IMR-90 (cell line): Measurements from ENCODE around the gene KRT8. TPM values are rescaled to one million over a fixed set of nuclear protein-coding genes. Genes with fewer than 3 reads are reported as not detected.
A peak's percentile ranks its signal among the peaks of the same experiment; 100 is the strongest.

Experiments
- ATAC-seq: fragments of 200-7000 bp; cut with Tn5 transposase; 2 replicates; pipeline ENCODE4 v1.9.1; 2020; ENCODE audit warnings: low read depth, mild to moderate bottlenecking, moderate library complexity
- BruUV-seq: library from RNA; stranded (reverse); fragments of 400-500 nt; replicated peaks from 2 replicates; lab custom pipeline; 2021; lab: Mats Ljungman, UMichigan
- CTCF ChIA-PET: fragments of 300-600 bp; formaldehyde crosslinking; extraction: SDS; loops from one replicate; lab custom pipeline; 2021; ENCODE audit warnings: antibody characterized with exemption; lab: Yijun Ruan, JAX
- POLR2A ChIA-PET: fragments of 300-600 bp; sonication (Branson Sonifier 250); formaldehyde crosslinking; loops from one replicate; lab custom pipeline; 2022; ENCODE audit warnings: antibody characterized with exemption; ENCODE audit not compliant: unreplicated experiment; lab: Charles Lee
- DNase-seq: peaks from one replicate; pipeline ENCODE4 v3.0.0; 2013
- H2AFZ ChIP-seq: replicated peaks from 2 replicates; pipeline ENCODE3; 2013; ENCODE audit warnings: low read length, mild to moderate bottlenecking; ENCODE audit not compliant: poor library complexity
- H2AK5ac ChIP-seq: 2 replicates; pipeline ENCODE4 v1.6.1; 2013; ENCODE audit warnings: low read depth, low read length, inconsistent platforms
- H2AK9ac ChIP-seq: replicated peaks from 2 replicates; pipeline ENCODE3; 2013; ENCODE audit warnings: mild to moderate bottlenecking, low read depth, low read length, moderate library complexity; ENCODE audit not compliant: poor library complexity
- H2BK120ac ChIP-seq: 2 replicates; pipeline ENCODE4 v1.6.1; 2013; ENCODE audit warnings: low read depth, low read length, inconsistent platforms
- H2BK15ac ChIP-seq: 3 replicates; pipeline ENCODE4 v1.6.1; 2013; ENCODE audit warnings: low read depth, low read length, inconsistent platforms
- H2BK20ac ChIP-seq: 2 replicates; pipeline ENCODE4 v1.6.1; 2013; ENCODE audit warnings: low read depth, mild to moderate bottlenecking, inconsistent platforms, low read length, moderate library complexity
- H2BK5ac ChIP-seq: 2 replicates; pipeline ENCODE4 v1.6.1; 2013; ENCODE audit warnings: mild to moderate bottlenecking, low read depth, low read length, inconsistent platforms; ENCODE audit not compliant: poor library complexity, severe bottlenecking
- H3K14ac ChIP-seq: replicated peaks from 2 replicates; pipeline ENCODE4 v1.6.1; 2013; ENCODE audit warnings: low read depth, low read length, inconsistent platforms
- H3K18ac ChIP-seq: 2 replicates; pipeline ENCODE4 v1.6.1; 2013; ENCODE audit warnings: low read depth, low read length, control low read depth
- H3K23ac ChIP-seq: 2 replicates; pipeline ENCODE4 v1.6.1; 2013; ENCODE audit warnings: low read depth, low read length, inconsistent platforms
- H3K27ac ChIP-seq: 2 replicates; pipeline ENCODE4 v1.5.1; 2013; ENCODE audit warnings: mild to moderate bottlenecking, control low read depth, low read length; ENCODE audit not compliant: insufficient read depth
- H3K27me3 ChIP-seq: 2 replicates; pipeline ENCODE4 v1.6.1; 2013; ENCODE audit warnings: low read length; ENCODE audit not compliant: control insufficient read depth, insufficient read depth
- H3K36me3 ChIP-seq: 2 replicates; pipeline ENCODE4 v1.6.1; 2013; ENCODE audit warnings: low read length, mixed read lengths; ENCODE audit not compliant: control insufficient read depth, insufficient read depth
- H3K4ac ChIP-seq: 2 replicates; pipeline ENCODE4 v1.6.1; 2013; ENCODE audit warnings: low read depth, low read length, inconsistent platforms
- H3K4me1 ChIP-seq: 2 replicates; pipeline ENCODE4 v1.6.1; 2013; ENCODE audit warnings: low read length, mixed read lengths; ENCODE audit not compliant: control insufficient read depth, insufficient read depth
- H3K4me2 ChIP-seq: 2 replicates; pipeline ENCODE4 v1.6.1; 2013; ENCODE audit warnings: low read depth, mild to moderate bottlenecking, control low read depth, low read length, moderate library complexity
- H3K4me3 ChIP-seq: 2 replicates; pipeline ENCODE4 v1.5.1; 2013; ENCODE audit warnings: low read depth, mild to moderate bottlenecking, control low read depth, low read length, moderate library complexity; ENCODE audit not compliant: insufficient read depth
- H3K56ac ChIP-seq: 2 replicates; pipeline ENCODE4 v1.6.1; 2013; ENCODE audit warnings: low read length, inconsistent platforms; ENCODE audit not compliant: insufficient read depth; ENCODE audit errors: extremely low read depth
- H3K79me1 ChIP-seq, 2 experiments: 2 replicates each; pipeline ENCODE4 v1.6.1; 2013; ENCODE audit warnings: low read length in 2 of 2, inconsistent platforms in 1 of 2, low read depth in 1 of 2
- H3K9ac ChIP-seq: 2 replicates; pipeline ENCODE4 v1.6.1; 2013; ENCODE audit warnings: low read depth, low read length, control low read depth
- H3K9me1 ChIP-seq: 2 replicates; pipeline ENCODE4 v1.6.1; 2013; ENCODE audit warnings: low read length, inconsistent platforms; ENCODE audit not compliant: insufficient read depth
- H3K9me3 ChIP-seq: 2 replicates; pipeline ENCODE4 v1.6.1; 2013; ENCODE audit warnings: low read length; ENCODE audit not compliant: control insufficient read depth, insufficient read depth
- H4K20me1 ChIP-seq: 2 replicates; pipeline ENCODE4 v1.6.1; 2013; ENCODE audit warnings: low read length, inconsistent platforms; ENCODE audit not compliant: insufficient read depth
- H4K5ac ChIP-seq: 2 replicates; pipeline ENCODE4 v1.6.1; 2013; ENCODE audit warnings: mild to moderate bottlenecking, low read depth, low read length, control low read depth
- H4K8ac ChIP-seq, 2 experiments: 2 replicates each; pipeline ENCODE4 v1.6.1; 2013; ENCODE audit warnings: low read depth in 2 of 2, low read length in 2 of 2, control low read depth in 1 of 2, inconsistent platforms in 1 of 2
- H4K91ac ChIP-seq: 2 replicates; pipeline ENCODE4 v1.6.1; 2013; ENCODE audit warnings: low read depth, low read length, inconsistent platforms; ENCODE audit not compliant: insufficient read depth
- BHLHE40 ChIP-seq: fragments of 150-350 bp; IDR thresholded peaks from 2 replicates; pipeline ENCODE4 v1.6.1; 2016; ENCODE audit warnings: mild to moderate bottlenecking, low read depth, low read length
- CEBPB ChIP-seq: IDR thresholded peaks from 2 replicates; pipeline ENCODE4 v1.6.1; 2012; ENCODE audit warnings: low read depth, low read length, improper control_type of control experiment
- CHD1 ChIP-seq: IDR thresholded peaks from 2 replicates; pipeline ENCODE4 v1.6.1; 2012; ENCODE audit warnings: low read depth, low read length, improper control_type of control experiment
- MAZ ChIP-seq: IDR thresholded peaks from 2 replicates; pipeline ENCODE4 v1.6.1; 2012; ENCODE audit warnings: low read depth, mild to moderate bottlenecking, low read length, improper control_type of control experiment, moderate library complexity, borderline replicate concordance
- MXI1 ChIP-seq: IDR thresholded peaks from 2 replicates; pipeline ENCODE4 v1.6.1; 2012; ENCODE audit warnings: low read depth, mild to moderate bottlenecking, low read length, moderate library complexity, borderline replicate concordance
- NFE2L2 ChIP-seq: fragments of 150-350 bp; IDR thresholded peaks from 2 replicates; pipeline ENCODE4 v1.6.1; 2016; ENCODE audit warnings: low read depth, mild to moderate bottlenecking, low read length
- RFX5 ChIP-seq: IDR thresholded peaks from 2 replicates; pipeline ENCODE4 v1.8.0; 2012; ENCODE audit warnings: low read depth, mild to moderate bottlenecking, low read length, moderate library complexity
- SMC3 ChIP-seq: fragments of 150-350 bp; IDR thresholded peaks from 2 replicates; pipeline ENCODE4 v1.6.1; 2016; ENCODE audit warnings: low read depth, mild to moderate bottlenecking, antibody characterized with exemption, low read length, moderate library complexity
- WGBS, 2 experiments: methylation state at CpG; one replicate each; pipeline versions ENCODE4 v1.1.5 to v1.1.7; 2013; ENCODE audit warnings: missing lambda C conversion rate in 2 of 2; ENCODE audit not compliant: insufficient read length in 1 of 2; ENCODE audit errors: extremely low coverage in 2 of 2; 5-methylcytosine and 5-hydroxymethylcytosine counted together
- dilution Hi-C: fragments of 300-500 bp; cut with HindIII; formaldehyde crosslinking; loops from one replicate; pipeline ENCODE4 v1.14.3; 2018; ENCODE audit warnings: low sequenced_read_pairs; ENCODE audit not compliant: unreplicated experiment
- in situ Hi-C: fragments of 300-500 bp; cut with MboI; formaldehyde crosslinking; loops from 3 replicates; pipeline ENCODE4 v1.14.3; 2019; ENCODE audit warnings: low sequenced_read_pairs, inconsistent platforms, mixed read lengths
- intact Hi-C: fragments of 100-400 bp; cut with micrococcal nuclease; formaldehyde crosslinking; loops from 2 replicates; pipeline ENCODE4 v1.10.0; 2022
- polyA plus RNA-seq, 3 experiments: library from polyadenylated mRNA; depleted of rRNA; stranded (reverse); fragments of >200 nt; gene quantifications; 2 replicates each; pipeline ENCODE4 v1.2.3, GENCODE V29; 2012; ENCODE audit warnings: low replicate concordance in 1 of 3
- total RNA-seq: library from RNA; depleted of rRNA; stranded (reverse); fragments of >200 nt; gene quantifications from 2 replicates; pipeline ENCODE4 v1.2.3, GENCODE V29; 2012
- TF ChIP-seq, protein P1 (sequence below): fragments of 150-350 bp; IDR thresholded peaks from 2 replicates; pipeline ENCODE4 v1.6.1; 2017; ENCODE audit warnings: mild to moderate bottlenecking, antibody characterized with exemption, low read length, low read depth
- TF ChIP-seq, protein P2 (sequence below): fragments of 150-350 bp; IDR thresholded peaks from 2 replicates; pipeline ENCODE4 v1.6.1; 2016; ENCODE audit warnings: low read depth, mild to moderate bottlenecking, low read length, moderate library complexity, borderline replicate concordance
- TF ChIP-seq, protein P3 (sequence below): conservative IDR thresholded peaks from 2 replicates; pipeline ENCODE4 v1.5.1; 2012; ENCODE audit warnings: mild to moderate bottlenecking, low read depth, low read length, improper control_type of control experiment

The KRT8 gene
- total and polyA plus RNA-seq, 2 of the 4 experiments (the other 2 are of a cell fraction) = 10.9 to 39.3 TPM

DNA sequence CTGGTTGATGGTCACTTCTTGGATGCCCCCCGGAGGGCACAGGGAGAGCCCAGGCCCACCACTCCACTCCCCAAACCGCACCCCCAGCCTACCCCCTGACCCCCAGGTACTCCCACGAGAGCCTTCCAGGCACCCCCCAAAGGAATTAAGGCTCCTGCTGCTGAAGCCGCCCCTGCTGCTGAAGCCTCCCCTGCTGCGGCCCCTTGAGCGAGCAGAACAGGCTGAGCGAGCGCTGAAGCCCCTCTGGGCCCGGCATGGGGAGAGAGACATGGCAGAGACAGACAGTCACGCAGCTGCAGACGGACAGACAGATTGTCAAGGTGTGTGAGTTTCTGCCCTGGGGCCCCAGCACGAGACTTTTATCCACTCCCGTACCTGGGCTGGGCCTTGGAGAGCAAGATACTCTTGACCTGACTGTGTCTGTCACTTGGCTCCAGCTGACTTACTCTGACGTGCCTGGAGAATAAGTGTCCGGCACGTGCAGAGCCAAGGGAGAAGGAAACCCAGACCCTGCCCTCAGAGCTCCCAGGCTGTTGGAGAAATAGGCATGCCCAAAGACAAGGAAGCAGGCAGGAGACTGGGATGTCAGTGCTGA lies 56.1 kb downstream of the KRT8 start, which contains the start of gene KRT78:
Gene KRT78 (minus strand): TSS at position 334 of the 595 bp plus-strand sequence. CDS start 64 bp downstream, at position 270.
- DNase-seq (no peak), ATAC-seq (no peak)
- Histone ChIP-seq H3K9me1 (no peaks in the 10 kb centered on the region), H3K4me2 (no peak within 1 kb of the TSS), H2AK9ac (no peak within 1 kb of the TSS), H3K4me1 (no peaks in the 10 kb centered on the region), H2BK5ac (no peak within 1 kb of the TSS), H2AFZ (peak within 1 kb of the TSS; percentile 21), H3K4ac (no peak within 1 kb of the TSS), H4K91ac (no peak within 1 kb of the TSS), H3K27ac (no peak within 1 kb of the TSS), H3K14ac (no peak within 1 kb of the TSS), H3K79me1 (no peaks in the 10 kb centered on the region), H2BK15ac (no peak within 1 kb of the TSS), H4K5ac (no peak within 1 kb of the TSS), H4K8ac (no peak within 1 kb of the TSS), H3K4me3 (no peak within 1 kb of the TSS), H2BK120ac (no peak within 1 kb of the TSS), H3K18ac (no peak within 1 kb of the TSS), H3K36me3 (no peaks in the 10 kb centered on the region), H3K23ac (no peak within 1 kb of the TSS), H3K56ac (no peak within 1 kb of the TSS), H3K9me3 (no peaks in the 10 kb centered on the region), H3K9ac (no peak within 1 kb of the TSS), H2BK20ac (no peak within 1 kb of the TSS), H2AK5ac (no peak within 1 kb of the TSS), H4K20me1 (no peaks in the 10 kb centered on the region), H3K27me3 (peaks cover 56% of the 10 kb centered on the region)
- BruUV-seq = no TSS peak
- 64% methylated on average over 10 of the region's 16 CpGs; no CpG with 5 or more reads in 1 of the 2 experiments for WGBS, 2 experiments
- ChIA-PET POLR2A (no interaction called here), CTCF (no interaction called here)
- intact Hi-C loops (no loop called here), dilution Hi-C loops (no loop called here), in situ Hi-C loops (no loop called here)
- TF ChIP-seq, protein P1, sequence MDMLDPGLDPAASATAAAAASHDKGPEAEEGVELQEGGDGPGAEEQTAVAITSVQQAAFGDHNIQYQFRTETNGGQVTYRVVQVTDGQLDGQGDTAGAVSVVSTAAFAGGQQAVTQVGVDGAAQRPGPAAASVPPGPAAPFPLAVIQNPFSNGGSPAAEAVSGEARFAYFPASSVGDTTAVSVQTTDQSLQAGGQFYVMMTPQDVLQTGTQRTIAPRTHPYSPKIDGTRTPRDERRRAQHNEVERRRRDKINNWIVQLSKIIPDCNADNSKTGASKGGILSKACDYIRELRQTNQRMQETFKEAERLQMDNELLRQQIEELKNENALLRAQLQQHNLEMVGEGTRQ = no peak
- TF ChIP-seq BHLHE40 (no peak), MAZ (no peak), SMC3 (no peak), RFX5 (no peak), CEBPB (no peak), CHD1 (no peak), NFE2L2 (no peak), MXI1 (no peak)
- TF ChIP-seq, protein P2, sequence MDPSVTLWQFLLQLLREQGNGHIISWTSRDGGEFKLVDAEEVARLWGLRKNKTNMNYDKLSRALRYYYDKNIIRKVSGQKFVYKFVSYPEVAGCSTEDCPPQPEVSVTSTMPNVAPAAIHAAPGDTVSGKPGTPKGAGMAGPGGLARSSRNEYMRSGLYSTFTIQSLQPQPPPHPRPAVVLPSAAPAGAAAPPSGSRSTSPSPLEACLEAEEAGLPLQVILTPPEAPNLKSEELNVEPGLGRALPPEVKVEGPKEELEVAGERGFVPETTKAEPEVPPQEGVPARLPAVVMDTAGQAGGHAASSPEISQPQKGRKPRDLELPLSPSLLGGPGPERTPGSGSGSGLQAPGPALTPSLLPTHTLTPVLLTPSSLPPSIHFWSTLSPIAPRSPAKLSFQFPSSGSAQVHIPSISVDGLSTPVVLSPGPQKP = no peak
- TF ChIP-seq, protein P3, sequence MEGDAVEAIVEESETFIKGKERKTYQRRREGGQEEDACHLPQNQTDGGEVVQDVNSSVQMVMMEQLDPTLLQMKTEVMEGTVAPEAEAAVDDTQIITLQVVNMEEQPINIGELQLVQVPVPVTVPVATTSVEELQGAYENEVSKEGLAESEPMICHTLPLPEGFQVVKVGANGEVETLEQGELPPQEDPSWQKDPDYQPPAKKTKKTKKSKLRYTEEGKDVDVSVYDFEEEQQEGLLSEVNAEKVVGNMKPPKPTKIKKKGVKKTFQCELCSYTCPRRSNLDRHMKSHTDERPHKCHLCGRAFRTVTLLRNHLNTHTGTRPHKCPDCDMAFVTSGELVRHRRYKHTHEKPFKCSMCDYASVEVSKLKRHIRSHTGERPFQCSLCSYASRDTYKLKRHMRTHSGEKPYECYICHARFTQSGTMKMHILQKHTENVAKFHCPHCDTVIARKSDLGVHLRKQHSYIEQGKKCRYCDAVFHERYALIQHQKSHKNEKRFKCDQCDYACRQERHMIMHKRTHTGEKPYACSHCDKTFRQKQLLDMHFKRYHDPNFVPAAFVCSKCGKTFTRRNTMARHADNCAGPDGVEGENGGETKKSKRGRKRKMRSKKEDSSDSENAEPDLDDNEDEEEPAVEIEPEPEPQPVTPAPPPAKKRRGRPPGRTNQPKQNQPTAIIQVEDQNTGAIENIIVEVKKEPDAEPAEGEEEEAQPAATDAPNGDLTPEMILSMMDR = no peak
